Measurements from ENCODE around the gene PPP2R1B. TPM values are rescaled to one million over a fixed set of nuclear protein-coding genes. Genes with fewer than 3 reads are reported as not detected.

Gene PPP2R1B
- total and polyA plus RNA-seq, 4 donors, result 33.2 to 316 (median 52.5) TPM

DNA sequence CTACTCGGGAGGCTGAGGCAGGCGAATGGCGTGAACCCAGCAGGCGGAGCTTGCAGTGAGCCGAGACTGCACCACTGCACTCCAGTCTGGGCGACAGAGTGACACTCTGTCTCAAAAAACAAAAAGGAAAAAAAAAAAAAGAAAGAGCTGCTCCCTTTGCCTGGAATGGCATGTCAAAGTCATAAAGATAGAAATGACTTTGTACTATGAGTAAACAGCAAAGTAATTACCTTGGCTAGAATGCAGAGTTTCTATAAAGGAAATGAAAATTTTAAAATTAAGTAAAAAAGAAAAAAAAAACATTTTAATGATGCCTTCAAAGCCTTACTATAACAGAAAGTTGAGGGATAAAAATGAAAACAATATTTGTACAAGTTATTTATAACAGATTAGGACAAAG lies 10.1 kb downstream of the PPP2R1B start:
- Histone ChIP-seq H3K4me3 (ENCODE audit: low read depth in 1 of 3, low read length in 3 of 3) (no peak overlapping the region), H3K36me3 (ENCODE audit: control insufficient read depth in 4 of 4, insufficient read depth in 3 of 4, low read depth in 1 of 4, low read length in 3 of 4) (peaks cover 11 to 62% (median 56%) of the 10 kb centered on the region in 4 donors), H3K27ac (ENCODE audit: low read depth in 1 of 2, low read length in 2 of 2) (no peak overlapping the region), H3K4me1 (ENCODE audit: control insufficient read depth in 4 of 4, insufficient read depth in 4 of 4, low read length in 3 of 4) (peaks cover 0 to 23% (median 14%) of the 10 kb centered on the region in 4 donors), H3K9me3 (ENCODE audit: control insufficient read depth in 4 of 4, low read length in 3 of 4) (no peaks in the 10 kb centered on the region), H3K27me3 (ENCODE audit: control insufficient read depth in 4 of 4, insufficient read depth in 4 of 4, low read length in 3 of 4) (no peaks in the 10 kb centered on the region), H3K9ac (ENCODE audit: low read depth in 1 of 2, low read length in 2 of 2) (peak overlapping the region in 1 of 2 donors; percentile 22)
- WGBS, result 90% methylated on average over 6 of the region's 6 CpGs
- TF ChIP-seq, protein P1, sequence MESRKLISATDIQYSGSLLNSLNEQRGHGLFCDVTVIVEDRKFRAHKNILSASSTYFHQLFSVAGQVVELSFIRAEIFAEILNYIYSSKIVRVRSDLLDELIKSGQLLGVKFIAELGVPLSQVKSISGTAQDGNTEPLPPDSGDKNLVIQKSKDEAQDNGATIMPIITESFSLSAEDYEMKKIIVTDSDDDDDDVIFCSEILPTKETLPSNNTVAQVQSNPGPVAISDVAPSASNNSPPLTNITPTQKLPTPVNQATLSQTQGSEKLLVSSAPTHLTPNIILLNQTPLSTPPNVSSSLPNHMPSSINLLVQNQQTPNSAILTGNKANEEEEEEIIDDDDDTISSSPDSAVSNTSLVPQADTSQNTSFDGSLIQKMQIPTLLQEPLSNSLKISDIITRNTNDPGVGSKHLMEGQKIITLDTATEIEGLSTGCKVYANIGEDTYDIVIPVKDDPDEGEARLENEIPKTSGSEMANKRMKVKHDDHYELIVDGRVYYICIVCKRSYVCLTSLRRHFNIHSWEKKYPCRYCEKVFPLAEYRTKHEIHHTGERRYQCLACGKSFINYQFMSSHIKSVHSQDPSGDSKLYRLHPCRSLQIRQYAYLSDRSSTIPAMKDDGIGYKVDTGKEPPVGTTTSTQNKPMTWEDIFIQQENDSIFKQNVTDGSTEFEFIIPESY (IDR thresholded peaks at IDR 0.05), result no peak
- TF ChIP-seq RAD21 (IDR thresholded peaks at IDR 0.05), result no peak
- TF ChIP-seq, protein P2, sequence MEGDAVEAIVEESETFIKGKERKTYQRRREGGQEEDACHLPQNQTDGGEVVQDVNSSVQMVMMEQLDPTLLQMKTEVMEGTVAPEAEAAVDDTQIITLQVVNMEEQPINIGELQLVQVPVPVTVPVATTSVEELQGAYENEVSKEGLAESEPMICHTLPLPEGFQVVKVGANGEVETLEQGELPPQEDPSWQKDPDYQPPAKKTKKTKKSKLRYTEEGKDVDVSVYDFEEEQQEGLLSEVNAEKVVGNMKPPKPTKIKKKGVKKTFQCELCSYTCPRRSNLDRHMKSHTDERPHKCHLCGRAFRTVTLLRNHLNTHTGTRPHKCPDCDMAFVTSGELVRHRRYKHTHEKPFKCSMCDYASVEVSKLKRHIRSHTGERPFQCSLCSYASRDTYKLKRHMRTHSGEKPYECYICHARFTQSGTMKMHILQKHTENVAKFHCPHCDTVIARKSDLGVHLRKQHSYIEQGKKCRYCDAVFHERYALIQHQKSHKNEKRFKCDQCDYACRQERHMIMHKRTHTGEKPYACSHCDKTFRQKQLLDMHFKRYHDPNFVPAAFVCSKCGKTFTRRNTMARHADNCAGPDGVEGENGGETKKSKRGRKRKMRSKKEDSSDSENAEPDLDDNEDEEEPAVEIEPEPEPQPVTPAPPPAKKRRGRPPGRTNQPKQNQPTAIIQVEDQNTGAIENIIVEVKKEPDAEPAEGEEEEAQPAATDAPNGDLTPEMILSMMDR (IDR thresholded peaks at IDR 0.05; ENCODE audit: low read depth, low read length, missing input control), result no peak
- TF ChIP-seq SP1 (IDR thresholded peaks at IDR 0.05), result no peak
- TF ChIP-seq FOXA1 (IDR thresholded peaks at IDR 0.05), result no peak
- TF ChIP-seq, protein P3, sequence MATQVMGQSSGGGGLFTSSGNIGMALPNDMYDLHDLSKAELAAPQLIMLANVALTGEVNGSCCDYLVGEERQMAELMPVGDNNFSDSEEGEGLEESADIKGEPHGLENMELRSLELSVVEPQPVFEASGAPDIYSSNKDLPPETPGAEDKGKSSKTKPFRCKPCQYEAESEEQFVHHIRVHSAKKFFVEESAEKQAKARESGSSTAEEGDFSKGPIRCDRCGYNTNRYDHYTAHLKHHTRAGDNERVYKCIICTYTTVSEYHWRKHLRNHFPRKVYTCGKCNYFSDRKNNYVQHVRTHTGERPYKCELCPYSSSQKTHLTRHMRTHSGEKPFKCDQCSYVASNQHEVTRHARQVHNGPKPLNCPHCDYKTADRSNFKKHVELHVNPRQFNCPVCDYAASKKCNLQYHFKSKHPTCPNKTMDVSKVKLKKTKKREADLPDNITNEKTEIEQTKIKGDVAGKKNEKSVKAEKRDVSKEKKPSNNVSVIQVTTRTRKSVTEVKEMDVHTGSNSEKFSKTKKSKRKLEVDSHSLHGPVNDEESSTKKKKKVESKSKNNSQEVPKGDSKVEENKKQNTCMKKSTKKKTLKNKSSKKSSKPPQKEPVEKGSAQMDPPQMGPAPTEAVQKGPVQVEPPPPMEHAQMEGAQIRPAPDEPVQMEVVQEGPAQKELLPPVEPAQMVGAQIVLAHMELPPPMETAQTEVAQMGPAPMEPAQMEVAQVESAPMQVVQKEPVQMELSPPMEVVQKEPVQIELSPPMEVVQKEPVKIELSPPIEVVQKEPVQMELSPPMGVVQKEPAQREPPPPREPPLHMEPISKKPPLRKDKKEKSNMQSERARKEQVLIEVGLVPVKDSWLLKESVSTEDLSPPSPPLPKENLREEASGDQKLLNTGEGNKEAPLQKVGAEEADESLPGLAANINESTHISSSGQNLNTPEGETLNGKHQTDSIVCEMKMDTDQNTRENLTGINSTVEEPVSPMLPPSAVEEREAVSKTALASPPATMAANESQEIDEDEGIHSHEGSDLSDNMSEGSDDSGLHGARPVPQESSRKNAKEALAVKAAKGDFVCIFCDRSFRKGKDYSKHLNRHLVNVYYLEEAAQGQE (IDR thresholded peaks at IDR 0.05), result no peak
- TF ChIP-seq RXRA (IDR thresholded peaks at IDR 0.05), result no peak
- no peak for TF ChIP-seq TAF1 (conservative IDR thresholded peaks at IDR 0.05)
- TF ChIP-seq EGR1 (IDR thresholded peaks at IDR 0.05; ENCODE audit: low read depth in 2 of 2), result no peak
- no peak for TF ChIP-seq GABPA (IDR thresholded peaks at IDR 0.05 in 1 of 2, conservative IDR thresholded peaks at IDR 0.05 in 1 of 2)
- TF ChIP-seq HNF4A (conservative IDR thresholded peaks at IDR 0.05), result no peak
- TF ChIP-seq, protein P4, sequence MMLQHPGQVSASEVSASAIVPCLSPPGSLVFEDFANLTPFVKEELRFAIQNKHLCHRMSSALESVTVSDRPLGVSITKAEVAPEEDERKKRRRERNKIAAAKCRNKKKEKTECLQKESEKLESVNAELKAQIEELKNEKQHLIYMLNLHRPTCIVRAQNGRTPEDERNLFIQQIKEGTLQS (IDR thresholded peaks at IDR 0.05), result no peak
- no peak for TF ChIP-seq YY1 (IDR thresholded peaks at IDR 0.05)
- TF ChIP-seq NR2F2 (IDR thresholded peaks at IDR 0.05), result no peak
- no peak for TF ChIP-seq JUND (IDR thresholded peaks at IDR 0.05)
- TF ChIP-seq FOXA2 (IDR thresholded peaks at IDR 0.05), result no peak
- TF ChIP-seq HNF4G (IDR thresholded peaks at IDR 0.05), result no peak
- TF ChIP-seq, protein P5, sequence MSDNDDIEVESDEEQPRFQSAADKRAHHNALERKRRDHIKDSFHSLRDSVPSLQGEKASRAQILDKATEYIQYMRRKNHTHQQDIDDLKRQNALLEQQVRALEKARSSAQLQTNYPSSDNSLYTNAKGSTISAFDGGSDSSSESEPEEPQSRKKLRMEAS (IDR thresholded peaks at IDR 0.05), result no peak
- DNase-seq (ENCODE audit: low spot score), result no peak

Data from liver (tissue), 9 donors.